Fibroblast of lung (primary cell): Measurements from ENCODE around the gene PTPRM. TPM values are rescaled to one million over a fixed set of nuclear protein-coding genes. Genes with fewer than 3 reads are reported as not detected.
"Not testable (repeated sequence)": the region's sequence is repeated elsewhere in the genome, so short reads cannot be mapped to it uniquely, and the experiment has no call there.

Experiments used
- DNase-seq, 2 donors: peaks; one replicate each; pipeline versions ENCODE4 v3.0.0 to v3.0.0-alpha.2; 2010; ENCODE audit warnings: low read depth in 2 of 2
- H2AFZ ChIP-seq: 2 replicates; pipeline ENCODE4 v1.5.1; 2012; ENCODE audit warnings: low read length, control low read depth, inconsistent platforms
- H3K27ac ChIP-seq: 2 replicates; pipeline ENCODE4 v1.5.1; 2011; ENCODE audit warnings: low read length, control low read depth; ENCODE audit not compliant: insufficient read depth
- H3K27me3 ChIP-seq: 2 replicates; pipeline ENCODE4 v1.5.1; 2011; ENCODE audit warnings: mild to moderate bottlenecking, low read length; ENCODE audit not compliant: control insufficient read depth, insufficient read depth
- H3K36me3 ChIP-seq: 2 replicates; pipeline ENCODE4 v1.5.1; 2011; ENCODE audit warnings: low read length; ENCODE audit not compliant: control insufficient read depth, insufficient read depth
- H3K4me1 ChIP-seq: 2 replicates; pipeline ENCODE4 v1.5.1; 2011; ENCODE audit warnings: low read length; ENCODE audit not compliant: control insufficient read depth, insufficient read depth; ENCODE audit errors: extremely low read depth
- H3K4me2 ChIP-seq: 2 replicates; pipeline ENCODE4 v1.5.1; 2011; ENCODE audit warnings: low read length, control low read depth; ENCODE audit not compliant: insufficient read depth; ENCODE audit errors: extremely low read depth
- H3K4me3 ChIP-seq, 4 experiments: fragments of 200-600 bp in 1 of 4; sonication (generic) in 1 of 4; replicated peaks in 1 of 4; 2 replicates each; pipeline ENCODE4 v1.5.1; 2011 to 2016; ENCODE audit warnings: low read length in 4 of 4, low read depth in 3 of 4, mild to moderate bottlenecking in 3 of 4, control low read depth in 2 of 4, inconsistent platforms in 1 of 4, mixed read lengths in 1 of 4; ENCODE audit not compliant: insufficient read depth in 1 of 4; ENCODE audit errors: control extremely low read depth in 1 of 4
- H3K79me2 ChIP-seq: 2 replicates; pipeline ENCODE4 v1.5.1; 2012; ENCODE audit warnings: mild to moderate bottlenecking, low read length, inconsistent platforms; ENCODE audit not compliant: control insufficient read depth, insufficient read depth
- H3K9ac ChIP-seq: 2 replicates; pipeline ENCODE4 v1.5.1; 2011; ENCODE audit warnings: mild to moderate bottlenecking, low read length, control low read depth; ENCODE audit not compliant: insufficient read depth
- H3K9me3 ChIP-seq: 2 replicates; pipeline ENCODE4 v1.5.1; 2012; ENCODE audit warnings: low read depth, low read length; ENCODE audit not compliant: control insufficient read depth, insufficient read depth
- H4K20me1 ChIP-seq: 2 replicates; pipeline ENCODE4 v1.5.1; 2011; ENCODE audit warnings: low read length; ENCODE audit not compliant: control insufficient read depth, insufficient read depth; ENCODE audit errors: extremely low read depth
- EZH2 ChIP-seq: IDR thresholded peaks from 2 replicates; pipeline ENCODE4 v1.5.1; 2012; ENCODE audit warnings: low read length, control low read depth, mild to moderate bottlenecking; ENCODE audit errors: missing control alignments
- polyA plus RNA-seq, 2 donors: library from polyadenylated mRNA; depleted of rRNA in 1 of 2; stranded (reverse) in 1 of 2; unstranded in 1 of 2; fragments of >200 nt; gene quantifications; 2 replicates each; pipeline ENCODE4 v1.2.1, GENCODE V29; 2011 to 2012; ENCODE audit warnings: missing spikeins in 1 of 2
- total RNA-seq: library from RNA; depleted of rRNA; stranded (reverse); fragments of >200 nt; gene quantifications from 2 replicates; pipeline ENCODE4 v1.2.1, GENCODE V29; 2014
- TF ChIP-seq, protein P1 (sequence below), 2 donors: IDR thresholded peaks in 1 of 2; conservative IDR thresholded peaks in 1 of 2; 1 replicate in 1 of 2; 2 replicates in 1 of 2; pipeline ENCODE4 v1.5.1; 2011 to 2012; ENCODE audit warnings: low read length in 2 of 2, control low read depth in 1 of 2, inconsistent platforms in 1 of 2, low read depth in 1 of 2, mild to moderate bottlenecking in 1 of 2

The PTPRM gene
- total and polyA plus RNA-seq, 2 donors (not counting 1 experiment from before 2014, with no cell fraction given), result 86.6 to 87.0 TPM

DNA sequence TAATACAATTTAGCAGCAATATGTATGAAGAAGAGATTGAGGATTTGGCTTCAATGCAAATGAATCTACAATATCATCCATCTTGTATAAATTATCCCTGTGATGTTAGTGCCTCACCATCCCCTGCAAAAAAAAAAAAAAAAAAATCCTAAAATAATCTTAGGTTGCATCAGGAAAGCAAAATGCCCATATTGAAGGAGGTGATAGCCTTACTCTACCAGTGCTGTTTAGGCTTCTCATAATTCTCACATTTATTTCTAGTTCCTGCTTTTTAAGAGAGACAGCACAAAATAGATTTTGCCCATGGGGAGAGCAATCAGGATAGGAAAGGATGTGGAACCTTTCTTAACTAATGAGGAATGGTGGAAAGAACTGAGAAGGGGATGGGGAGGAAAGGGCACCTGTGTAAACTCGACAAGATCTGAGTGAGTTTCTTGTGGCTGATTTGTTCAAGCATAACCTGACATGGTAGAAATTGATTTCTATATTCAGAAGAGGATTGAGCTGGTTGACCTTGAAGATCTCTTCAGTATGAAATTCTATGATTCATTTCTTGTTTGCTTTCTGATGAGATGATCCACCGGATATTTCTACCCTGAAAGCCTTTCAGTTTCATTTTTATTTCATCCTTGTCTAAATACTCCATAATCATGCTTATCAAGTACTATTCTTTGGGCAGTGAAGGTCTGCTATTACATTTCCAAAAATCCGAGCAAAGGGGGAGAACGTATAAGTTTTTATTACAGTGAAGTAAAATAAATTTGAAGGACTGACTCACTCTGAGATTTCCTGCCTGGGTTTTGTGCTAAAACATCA lies 391.2 kb downstream of the PTPRM start:
- no peaks in the 10 kb centered on the region for H3K9me3 ChIP-seq
- H3K9ac ChIP-seq, result peak overlapping the region; percentile 13
- H3K4me3 ChIP-seq, result peak overlapping the region; percentile 1 to 23 (median 12)
- H3K79me2 ChIP-seq, result no peaks in the 10 kb centered on the region
- peak; percentile 20 to 35 for DNase-seq
- no peaks in the 10 kb centered on the region for H3K36me3 ChIP-seq
- peak overlapping the region; percentile 72 for H3K4me2 ChIP-seq
- peak overlapping the region; percentile 43 for H2AFZ ChIP-seq
- peaks cover 2% of the 10 kb centered on the region for H3K4me1 ChIP-seq
- no peaks in the 10 kb centered on the region for H3K27me3 ChIP-seq
- H4K20me1 ChIP-seq, result no peaks in the 10 kb centered on the region
- H3K27ac ChIP-seq, result peak overlapping the region; percentile 28
- TF ChIP-seq, protein P1, sequence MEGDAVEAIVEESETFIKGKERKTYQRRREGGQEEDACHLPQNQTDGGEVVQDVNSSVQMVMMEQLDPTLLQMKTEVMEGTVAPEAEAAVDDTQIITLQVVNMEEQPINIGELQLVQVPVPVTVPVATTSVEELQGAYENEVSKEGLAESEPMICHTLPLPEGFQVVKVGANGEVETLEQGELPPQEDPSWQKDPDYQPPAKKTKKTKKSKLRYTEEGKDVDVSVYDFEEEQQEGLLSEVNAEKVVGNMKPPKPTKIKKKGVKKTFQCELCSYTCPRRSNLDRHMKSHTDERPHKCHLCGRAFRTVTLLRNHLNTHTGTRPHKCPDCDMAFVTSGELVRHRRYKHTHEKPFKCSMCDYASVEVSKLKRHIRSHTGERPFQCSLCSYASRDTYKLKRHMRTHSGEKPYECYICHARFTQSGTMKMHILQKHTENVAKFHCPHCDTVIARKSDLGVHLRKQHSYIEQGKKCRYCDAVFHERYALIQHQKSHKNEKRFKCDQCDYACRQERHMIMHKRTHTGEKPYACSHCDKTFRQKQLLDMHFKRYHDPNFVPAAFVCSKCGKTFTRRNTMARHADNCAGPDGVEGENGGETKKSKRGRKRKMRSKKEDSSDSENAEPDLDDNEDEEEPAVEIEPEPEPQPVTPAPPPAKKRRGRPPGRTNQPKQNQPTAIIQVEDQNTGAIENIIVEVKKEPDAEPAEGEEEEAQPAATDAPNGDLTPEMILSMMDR (conservative IDR thresholded peaks at IDR 0.05 in 1 of 2, IDR thresholded peaks at IDR 0.05 in 1 of 2; ENCODE audit: low read depth in 1 of 2, low read length in 2 of 2), result no peak
- no peak for TF ChIP-seq EZH2

DNA sequence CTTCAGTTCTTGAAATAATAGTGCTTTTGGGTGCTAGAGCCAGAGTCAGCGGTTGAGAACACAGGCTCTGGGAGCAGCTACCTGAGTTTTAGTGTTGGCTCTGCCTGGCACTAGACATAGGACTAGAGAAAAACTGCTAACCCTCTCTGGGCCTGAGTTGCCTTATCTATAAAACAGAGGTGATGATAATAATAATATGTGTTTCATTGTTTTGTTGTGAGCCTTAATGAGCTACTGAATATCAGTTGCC lies 391.7 kb downstream of the PTPRM start:
- Histone ChIP-seq H4K20me1 (no peaks in the 10 kb centered on the region), H2AFZ (peak overlapping the region; percentile 43), H3K4me3 (peak overlapping the region in 3 of 4 experiments; percentile 1 to 23 (median 17)), H3K4me1 (peaks cover 2% of the 10 kb centered on the region), H3K36me3 (no peaks in the 10 kb centered on the region), H3K27ac (peak overlapping the region; percentile 28), H3K27me3 (no peaks in the 10 kb centered on the region), H3K9me3 (no peaks in the 10 kb centered on the region), H3K79me2 (no peaks in the 10 kb centered on the region), H3K4me2 (peak overlapping the region; percentile 72), H3K9ac (peak overlapping the region; percentile 13)
- no peak for DNase-seq
- TF ChIP-seq, protein P1 (conservative IDR thresholded peaks at IDR 0.05 in 1 of 2, IDR thresholded peaks at IDR 0.05 in 1 of 2; ENCODE audit: low read depth in 1 of 2, low read length in 2 of 2), result no peak
- TF ChIP-seq EZH2, result no peak

DNA sequence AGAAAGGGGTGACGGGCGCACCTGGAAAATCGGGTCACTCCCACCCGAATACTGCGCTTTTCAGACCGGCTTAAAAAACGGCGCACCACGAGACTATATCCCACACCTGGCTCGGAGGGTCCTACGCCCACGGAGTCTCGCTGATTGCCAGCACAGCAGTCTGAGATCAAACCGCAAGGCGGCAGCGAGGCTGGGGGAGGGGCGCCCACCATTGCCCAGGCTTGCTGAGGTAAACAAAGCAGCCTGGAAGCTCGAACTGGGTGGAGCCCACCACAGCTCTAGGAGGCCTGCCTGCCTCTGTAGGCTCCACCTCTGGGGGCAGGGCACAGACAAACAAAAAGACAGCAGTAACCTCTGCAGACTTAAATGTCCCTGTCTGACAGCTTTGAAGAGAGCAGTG lies 399.6 kb downstream of the PTPRM start:
- not testable (repeated sequence) for H3K4me1 ChIP-seq, H3K4me3 ChIP-seq, H2AFZ ChIP-seq, DNase-seq, H3K27ac ChIP-seq, H3K36me3 ChIP-seq, H3K27me3 ChIP-seq, H4K20me1 ChIP-seq, H3K79me2 ChIP-seq, H3K9me3 ChIP-seq, H3K4me2 ChIP-seq, H3K9ac ChIP-seq
